Measurements from ENCODE around the gene SPP1. TPM values are rescaled to one million over a fixed set of nuclear protein-coding genes. Genes with fewer than 3 reads are reported as not detected.

SPP1 gene
- total RNA-seq, 1 donor from 2014 or later, result not detected

- DNase-seq (ENCODE audit: low read depth) (peak; percentile 62), FAIRE-seq (peak; percentile 89)
- H3K4me3 ChIP-seq (ENCODE audit: low read depth, low read length), result no peak overlapping the region
- H3K36me3 ChIP-seq (ENCODE audit: control insufficient read depth, insufficient read depth, low read length), result no peaks in the 10 kb centered on the region
- H3K27me3 ChIP-seq (ENCODE audit: control insufficient read depth, insufficient read depth, low read length), result no peaks in the 10 kb centered on the region
- TF ChIP-seq CTCF (IDR thresholded peaks at IDR 0.05; ENCODE audit: insufficient read depth, low read length, severe bottlenecking), result no peak
These were observed 25.6 kb upstream of the SPP1 start for GRCh38 chr4:87949961-87950360.

GRCh38 chr4:87950493-87950892 is 25.0 kb upstream of the SPP1 start:
- Histone ChIP-seq H3K27me3 (ENCODE audit: control insufficient read depth, insufficient read depth, low read length) (no peaks in the 10 kb centered on the region), H3K4me3 (ENCODE audit: low read depth, low read length) (no peak overlapping the region), H3K36me3 (ENCODE audit: control insufficient read depth, insufficient read depth, low read length) (no peaks in the 10 kb centered on the region)
- DNase-seq (ENCODE audit: low read depth) (no peak), FAIRE-seq (peak; percentile 32)
- TF ChIP-seq CTCF (IDR thresholded peaks at IDR 0.05; ENCODE audit: insufficient read depth, low read length, severe bottlenecking), result no peak

- DNase-seq (ENCODE audit: low read depth) (no peak), FAIRE-seq (no peak)
- H3K27me3 ChIP-seq (ENCODE audit: control insufficient read depth, insufficient read depth, low read length), result no peaks in the 10 kb centered on the region
- no peaks in the 10 kb centered on the region for H3K36me3 ChIP-seq (ENCODE audit: control insufficient read depth, insufficient read depth, low read length)
- no peak for TF ChIP-seq CTCF (IDR thresholded peaks at IDR 0.05; ENCODE audit: insufficient read depth, low read length, severe bottlenecking)
- H3K4me3 ChIP-seq (ENCODE audit: low read depth, low read length), result no peak overlapping the region
These were observed 24.5 kb upstream of the SPP1 start for GRCh38 chr4:87950936-87951511.

- Histone ChIP-seq H3K36me3 (ENCODE audit: control insufficient read depth, insufficient read depth, low read length) (no peaks in the 10 kb centered on the region), H3K4me3 (ENCODE audit: low read depth, low read length) (no peak overlapping the region), H3K27me3 (ENCODE audit: control insufficient read depth, insufficient read depth, low read length) (no peaks in the 10 kb centered on the region)
- FAIRE-seq, result no peak
- TF ChIP-seq CTCF (IDR thresholded peaks at IDR 0.05; ENCODE audit: insufficient read depth, low read length, severe bottlenecking), result no peak
- DNase-seq (ENCODE audit: low read depth), result no peak
These were observed 21.7 kb upstream of the SPP1 start for GRCh38 chr4:87953826-87954225.

- Histone ChIP-seq H3K36me3 (ENCODE audit: control insufficient read depth, insufficient read depth, low read length) (no peaks in the 10 kb centered on the region), H3K27me3 (ENCODE audit: control insufficient read depth, insufficient read depth, low read length) (no peaks in the 10 kb centered on the region), H3K4me3 (ENCODE audit: low read depth, low read length) (no peak overlapping the region)
- no peak for TF ChIP-seq CTCF (IDR thresholded peaks at IDR 0.05; ENCODE audit: insufficient read depth, low read length, severe bottlenecking)
- no peak for FAIRE-seq
- DNase-seq (ENCODE audit: low read depth), result no peak
These were observed 19.0 kb upstream of the SPP1 start for GRCh38 chr4:87956501-87956900.

GRCh38 chr4:87957061-87957460 is 18.5 kb upstream of the SPP1 start:
- Histone ChIP-seq H3K27me3 (ENCODE audit: control insufficient read depth, insufficient read depth, low read length) (no peaks in the 10 kb centered on the region), H3K36me3 (ENCODE audit: control insufficient read depth, insufficient read depth, low read length) (no peaks in the 10 kb centered on the region), H3K4me3 (ENCODE audit: low read depth, low read length) (no peak overlapping the region)
- DNase-seq (ENCODE audit: low read depth), result no peak
- no peak for FAIRE-seq
- no peak for TF ChIP-seq CTCF (IDR thresholded peaks at IDR 0.05; ENCODE audit: insufficient read depth, low read length, severe bottlenecking)

Data from bronchial epithelial cell (primary cell).